ENCODE results near the gene ADAM12. TPM values are rescaled to one million over a fixed set of nuclear protein-coding genes. Genes with fewer than 3 reads are reported as not detected.

Gene ADAM12
- total and polyA plus RNA-seq, 9 of the 15 experiments (the other 6 are each of a cell fraction or from before 2014, with no cell fraction given), result not detected

- H3K9me1 ChIP-seq (ENCODE audit: control insufficient read depth, insufficient read depth, low read length), result no peaks in the 10 kb centered on the region
- ATAC-seq, result no peak
- no peaks in the 10 kb centered on the region for H3K79me2 ChIP-seq (ENCODE audit: control insufficient read depth, insufficient read depth, low read length)
- peaks cover 2 to 7% of the 10 kb centered on the region in 2 experiments; a peak in 2 of 5 replicates for H3K27me3 ChIP-seq (ENCODE audit: control insufficient read depth in 2 of 2, insufficient read depth in 2 of 2, low read length in 2 of 2)
- DNase-seq (ENCODE audit: extremely low read depth in 1 of 4, low spot score in 3 of 4), result no peak
- CTCF ChIA-PET (ENCODE audit: low intra/inter-chr PET ratio), result no interaction called here
- H4K20me1 ChIP-seq (replicated peaks; ENCODE audit: control insufficient read depth, insufficient read depth, low read length), result no peaks in the 10 kb centered on the region
- H3K9me3 ChIP-seq (replicated peaks; ENCODE audit: control insufficient read depth, insufficient read depth, low read depth, low read length), result no peaks in the 10 kb centered on the region
- no peak overlapping the region for H3K9ac ChIP-seq (ENCODE audit: insufficient read depth in 1 of 2, low read depth in 2 of 2, low read length in 2 of 2)
- intact Hi-C loops (cut with micrococcal nuclease), result no loop called here
- H2AFZ ChIP-seq (ENCODE audit: low read depth, low read length), result no peak overlapping the region
- in situ Hi-C loops (cut with MboI), result no loop called here
- WGBS (ENCODE audit: insufficient coverage, low coverage, missing lambda C conversion rate), result 0% methylated on average over 3 of the region's 3 CpGs
- no TSS peak for BruUV-seq (replicated peaks)
- FAIRE-seq, result no peak
- H3K4me3 ChIP-seq, result no peak overlapping the region
- TF ChIP-seq ZNF561 (CRISPR knock-in tag; conservative IDR thresholded peaks at IDR 0.05), result no peak
- TF ChIP-seq ZNF280A (IDR thresholded peaks at IDR 0.05; ENCODE audit: low read depth, partially characterized antibody), result no peak
- no peak for TF ChIP-seq SMARCE1 (IDR thresholded peaks at IDR 0.05)
- POLR2A ChIA-PET, result interaction anchor here (0.6 kb wide), 1 partner anchor 198 kb away, joined by 3 read pairs; no protein-coding TSS in a partner anchor
- H3K36me3 ChIP-seq (ENCODE audit: control insufficient read depth, insufficient read depth, low read length), result no peaks in the 10 kb centered on the region
- H3K27ac ChIP-seq (ENCODE audit: extremely low read depth, low read depth, low read length), result no peak overlapping the region
- no peaks in the 10 kb centered on the region for H3K4me1 ChIP-seq (replicated peaks in 1 of 2; ENCODE audit: control insufficient read depth in 2 of 2, insufficient read depth in 2 of 2, low read length in 2 of 2)
- no peak overlapping the region for H3K4me2 ChIP-seq (ENCODE audit: insufficient read depth, low read length)
Observed at GRCh38 chr10:126099366-126099765, 288.9 kb downstream of the ADAM12 start.

GRCh38 chr10:126098226-126098581 lies 290.1 kb downstream of the ADAM12 start:
- H4K20me1 ChIP-seq (replicated peaks; ENCODE audit: control insufficient read depth, insufficient read depth, low read length), result no peaks in the 10 kb centered on the region
- ChIA-PET CTCF (ENCODE audit: low intra/inter-chr PET ratio) (no interaction called here), POLR2A (no interaction called here)
- H3K4me3 ChIP-seq, result no peak overlapping the region
- H2AFZ ChIP-seq (ENCODE audit: low read depth, low read length), result no peak overlapping the region
- ATAC-seq (no peak), DNase-seq (ENCODE audit: extremely low read depth in 1 of 4, low spot score in 3 of 4) (no peak), FAIRE-seq (no peak)
- H3K79me2 ChIP-seq (ENCODE audit: control insufficient read depth, insufficient read depth, low read length), result no peaks in the 10 kb centered on the region
- intact Hi-C loops (cut with micrococcal nuclease) (no loop called here), in situ Hi-C loops (cut with MboI) (no loop called here)
- H3K36me3 ChIP-seq (ENCODE audit: control insufficient read depth, insufficient read depth, low read length), result no peaks in the 10 kb centered on the region
- H3K4me1 ChIP-seq (replicated peaks in 1 of 2; ENCODE audit: control insufficient read depth in 2 of 2, insufficient read depth in 2 of 2, low read length in 2 of 2), result no peaks in the 10 kb centered on the region
- no peak overlapping the region for H3K27ac ChIP-seq (ENCODE audit: extremely low read depth, low read depth, low read length)
- H3K4me2 ChIP-seq (ENCODE audit: insufficient read depth, low read length), result no peak overlapping the region
- H3K27me3 ChIP-seq (ENCODE audit: control insufficient read depth in 2 of 2, insufficient read depth in 2 of 2, low read length in 2 of 2), result peaks cover 2 to 7% of the 10 kb centered on the region in 2 experiments; a peak in 2 of 5 replicates
- WGBS (ENCODE audit: insufficient coverage, low coverage, missing lambda C conversion rate), result 0% methylated on average over 3 of the region's 3 CpGs
- no peaks in the 10 kb centered on the region for H3K9me1 ChIP-seq (ENCODE audit: control insufficient read depth, insufficient read depth, low read length)
- H3K9me3 ChIP-seq (replicated peaks; ENCODE audit: control insufficient read depth, insufficient read depth, low read depth, low read length), result no peaks in the 10 kb centered on the region
- H3K9ac ChIP-seq (ENCODE audit: insufficient read depth in 1 of 2, low read depth in 2 of 2, low read length in 2 of 2), result no peak overlapping the region
- TF ChIP-seq ZBTB11 (CRISPR knock-in tag; IDR thresholded peaks at IDR 0.05) (peak in 1 of 3 experiments; percentile 93; a peak in 2 of 6 replicates), ID3 (CRISPR knock-in tag; IDR thresholded peaks at IDR 0.05) (no peak), ID3 (tag; IDR thresholded peaks at IDR 0.05) (no peak), GABPA (tag; conservative IDR thresholded peaks at IDR 0.05; ENCODE audit: low read depth) (peak; percentile 74)
- no TSS peak for BruUV-seq (replicated peaks)

Measured in K562 (cell line).